Renal cortex interstitium (tissue), 11 donors: Measurements from ENCODE around the gene PLCL2. TPM values are rescaled to one million over a fixed set of nuclear protein-coding genes. Genes with fewer than 3 reads are reported as not detected.
"Not testable (repeated sequence)": the region's sequence is repeated elsewhere in the genome, so short reads cannot be mapped to it uniquely, and the experiment has no call there.

Experiments used
- DNase-seq, 11 donors: peaks; one replicate each; pipeline ENCODE4 v3.0.0-alpha.2; 2013; ENCODE audit warnings: low read depth in 9 of 11, low spot score in 4 of 11; ENCODE audit errors: extremely low read depth in 1 of 11
- polyA plus RNA-seq, 3 donors: library from polyadenylated mRNA; unstranded; fragments of 120-200 nt; gene quantifications; one replicate each; pipeline ENCODE4 v1.2.1, GENCODE V29; 2013; ENCODE audit not compliant: insufficient read length in 3 of 3

The PLCL2 gene
- polyA plus RNA-seq, 3 donors: 14.2 to 17.7 (median 15.0) TPM

GRCh38 chr3:17118771-17119170 lies 234.0 kb downstream of the PLCL2 start:
- no peak for DNase-seq

DNA sequence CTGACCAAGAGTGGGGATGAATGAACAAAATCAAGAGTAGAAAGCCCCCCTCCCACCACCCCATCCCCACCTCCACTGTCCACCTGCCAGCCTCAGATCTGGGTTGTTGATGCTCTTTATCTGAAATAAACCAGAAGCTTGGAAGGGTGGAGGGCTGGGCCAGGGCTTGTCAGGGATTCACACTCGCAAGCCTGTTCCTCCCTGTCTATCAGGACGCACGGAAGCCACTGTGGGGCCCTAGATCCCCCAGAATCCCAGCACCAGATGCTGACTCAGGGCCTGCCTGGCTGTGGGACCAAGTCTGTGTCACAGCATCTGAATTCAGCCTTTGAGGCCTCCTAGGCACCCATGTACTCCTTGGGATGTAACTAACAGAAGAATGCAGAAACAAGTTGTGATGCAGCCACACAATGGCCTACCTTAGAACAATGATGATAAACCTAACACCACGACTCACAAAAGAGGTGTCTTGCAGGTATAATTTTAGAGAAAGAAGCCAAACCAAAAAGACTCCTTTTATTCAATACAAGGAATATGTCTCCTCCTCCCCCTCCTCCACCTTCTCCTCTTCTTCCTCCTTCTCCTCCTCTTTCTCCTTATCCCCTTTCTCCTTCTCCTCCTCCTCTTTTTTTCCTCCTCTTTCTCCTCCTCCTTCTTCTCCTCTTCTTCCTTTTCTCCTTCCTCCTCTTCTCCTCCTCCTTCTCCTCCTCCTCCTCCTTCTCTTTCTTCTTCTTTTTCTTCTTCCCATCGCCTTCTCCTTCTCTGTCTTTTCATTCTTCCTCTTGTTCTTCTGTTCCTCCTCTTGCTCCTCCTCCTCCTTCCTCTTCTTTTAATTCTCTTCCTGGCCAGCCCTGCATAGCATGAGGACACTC lies 234.7 kb downstream of the PLCL2 start:
- no peak for DNase-seq

GRCh38 chr3:17120115-17120514 lies 235.4 kb downstream of the PLCL2 start:
- DNase-seq: no peak

DNA sequence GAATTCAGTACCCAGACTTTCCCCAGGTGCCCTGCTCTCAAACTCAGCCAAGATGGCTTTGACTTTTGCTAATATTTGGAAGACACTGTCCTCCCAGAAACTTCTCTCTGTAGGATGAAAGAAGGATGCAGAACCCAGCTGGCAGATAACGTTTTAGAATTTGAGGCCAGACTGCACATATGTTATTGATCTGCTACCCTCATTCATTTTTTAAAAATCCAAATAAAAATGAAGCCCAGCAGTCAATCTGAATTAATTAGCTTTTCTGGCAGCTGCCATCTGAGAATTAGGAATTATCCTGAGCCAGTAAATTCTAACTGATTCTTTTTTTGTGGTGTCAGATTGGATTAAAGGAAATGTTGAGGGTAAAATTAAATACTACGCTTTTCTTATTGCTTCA lies 236.6 kb downstream of the PLCL2 start:
- DNase-seq: no peak

DNA sequence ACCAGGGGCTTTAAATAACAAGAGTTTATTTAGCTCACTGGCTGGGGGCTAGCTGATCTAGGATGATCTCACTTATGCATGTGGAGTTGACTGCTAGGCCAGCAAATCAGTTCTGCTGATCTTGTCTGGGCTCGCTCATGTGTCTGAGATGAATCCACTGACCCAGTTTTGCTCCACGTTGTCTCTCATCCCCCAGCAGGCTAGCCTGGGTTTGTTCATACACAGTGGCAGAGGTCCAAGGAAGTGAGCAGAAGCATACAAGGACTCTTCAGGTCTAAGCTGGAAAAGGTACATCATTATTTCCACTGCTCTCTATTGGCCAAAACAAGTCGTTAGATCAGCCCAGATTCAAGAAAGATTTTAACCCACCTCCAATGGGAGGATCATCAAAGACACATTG lies 238.0 kb downstream of the PLCL2 start:
- no peak for DNase-seq

DNA sequence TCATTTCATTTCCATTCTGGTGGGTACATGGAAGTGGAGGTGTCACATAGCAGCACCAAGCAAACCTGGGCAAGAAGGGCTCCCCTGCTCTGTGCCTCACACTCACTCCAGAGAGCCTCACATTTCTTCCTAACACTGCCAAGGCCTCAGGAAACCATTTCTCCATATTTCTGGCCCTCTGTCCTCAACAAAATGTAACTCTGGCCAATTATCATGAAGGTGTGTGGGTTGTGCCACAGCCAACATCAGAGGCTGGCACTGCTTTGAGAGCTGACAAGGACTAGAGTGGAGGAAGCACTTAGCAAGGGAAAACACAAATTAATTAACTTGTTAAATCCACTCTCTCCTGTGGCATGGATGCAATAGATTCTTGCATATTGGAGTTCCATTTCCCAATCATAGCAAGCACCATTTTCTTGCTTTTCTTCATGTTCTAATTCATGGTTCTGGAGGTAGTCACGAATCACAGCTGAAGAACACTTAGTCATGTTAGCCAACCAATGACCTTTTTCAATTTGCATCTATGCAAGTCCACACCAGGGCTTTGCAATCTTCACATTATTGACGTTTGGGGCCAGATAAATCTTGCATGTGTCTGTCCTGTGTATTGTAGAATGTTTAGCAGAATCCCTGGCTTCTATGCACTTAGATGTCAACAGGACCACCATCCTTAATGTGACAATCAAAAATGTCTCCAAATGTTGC lies 241.1 kb downstream of the PLCL2 start:
- no peak for DNase-seq

- DNase-seq: not testable (repeated sequence)
These were observed 243.9 kb downstream of the PLCL2 start for GRCh38 chr3:17128671-17129070.

DNA sequence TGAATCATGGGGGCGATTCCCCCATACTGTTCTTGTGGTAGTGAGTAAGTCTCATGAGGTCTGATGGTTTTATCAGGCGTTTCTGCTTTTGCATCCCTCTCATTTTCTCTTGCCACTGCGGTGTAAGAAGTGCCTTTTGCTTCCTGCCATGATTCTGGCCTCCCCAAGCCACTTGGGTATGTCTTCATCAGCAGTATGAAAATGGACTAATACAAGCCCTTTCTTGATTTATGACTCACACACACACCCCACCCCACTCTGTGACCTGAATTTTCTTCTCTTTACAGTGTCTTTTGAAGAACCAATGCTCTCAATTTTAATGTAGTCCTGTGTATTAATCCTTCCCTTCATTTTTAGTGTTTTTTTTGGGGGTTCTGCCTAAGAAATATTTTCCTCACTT lies 244.8 kb downstream of the PLCL2 start:
- DNase-seq: no peak

GRCh38 chr3:17130956-17131355 lies 246.2 kb downstream of the PLCL2 start:
- no peak for DNase-seq

GRCh38 chr3:17132286-17133115 lies 247.7 kb downstream of the PLCL2 start:
- no peak for DNase-seq

GRCh38 chr3:17133632-17134545 lies 249.1 kb downstream of the PLCL2 start:
- DNase-seq: no peak

DNA sequence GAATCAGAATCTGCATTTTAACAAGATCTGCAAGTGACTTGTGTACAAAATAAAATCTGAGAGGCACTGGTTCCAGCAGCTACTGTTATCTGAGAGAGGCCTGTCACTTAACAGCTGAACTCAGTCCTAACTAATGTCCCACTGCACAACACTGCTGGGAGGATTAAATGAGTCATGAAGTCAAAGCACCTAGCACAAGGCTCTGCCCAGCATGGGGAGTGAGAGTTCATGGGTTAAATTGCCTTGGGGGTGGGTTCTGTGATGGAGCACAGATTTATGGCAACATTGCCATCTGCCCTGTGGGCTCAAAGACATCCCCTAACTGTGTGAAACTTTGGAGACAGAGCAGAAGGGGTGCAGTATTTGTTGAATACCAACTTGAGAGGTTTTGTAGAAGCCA lies 250.9 kb downstream of the PLCL2 start:
- peak in 8 of 11 donors; percentile 8 to 36 (median 20) for DNase-seq

GRCh38 chr3:17136136-17136721 lies 251.5 kb downstream of the PLCL2 start:
- peak; percentile 9 to 79 (median 57) for DNase-seq

GRCh38 chr3:17137321-17137826 lies 252.6 kb downstream of the PLCL2 start:
- DNase-seq: no peak

DNA sequence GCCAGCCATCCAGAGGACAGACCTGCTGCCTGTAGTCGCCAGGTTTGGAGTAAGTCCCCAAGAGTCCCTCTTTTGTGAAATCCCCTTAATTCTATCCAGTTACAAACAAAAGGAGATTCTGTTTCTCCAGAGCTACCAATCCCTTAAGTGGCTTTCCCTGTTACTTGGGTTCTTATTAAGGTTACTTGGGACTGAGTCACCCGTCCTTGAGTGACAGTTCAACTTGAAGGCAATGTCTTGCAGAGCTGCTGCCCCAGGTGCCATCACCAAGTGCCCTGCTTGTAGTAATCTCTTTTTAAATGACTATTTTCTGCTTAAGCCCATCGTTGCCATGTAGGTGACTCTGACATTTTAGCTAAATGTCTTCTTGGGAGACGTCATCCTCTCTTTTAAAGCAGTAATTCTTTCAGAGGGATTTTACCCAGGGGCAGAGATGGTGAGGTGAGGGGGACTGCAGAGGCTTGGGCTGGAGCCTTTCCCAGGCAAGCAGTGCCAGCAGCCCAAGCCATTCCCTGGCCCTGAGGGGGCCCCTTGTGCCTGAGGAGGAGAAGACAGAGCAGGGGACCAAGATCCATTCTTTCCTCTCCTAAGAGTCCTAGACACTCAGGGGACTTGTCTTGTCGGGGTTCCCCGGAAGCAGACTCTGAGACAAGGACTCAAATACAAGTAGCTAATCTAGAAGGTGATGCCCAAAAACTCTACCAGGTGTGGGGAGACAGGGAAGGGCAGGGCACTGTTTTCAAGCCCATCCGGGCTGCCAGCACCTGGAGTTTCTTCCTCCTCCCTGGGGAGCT lies 253.7 kb downstream of the PLCL2 start:
- DNase-seq: no peak
